AG20443 (cell line): ENCODE measurements around the gene ACOX3.

Experiments
- DNase-seq: peaks from one replicate; pipeline ENCODE4 v3.0.0; 2012; ENCODE audit warnings: low spot score, mixed read lengths

ACOX3 gene

GRCh38 chr4:8372506-8372905 lies 68.0 kb downstream of the ACOX3 start:
- DNase-seq = no peak

- no peak for DNase-seq
These were observed 68.9 kb downstream of the ACOX3 start for GRCh38 chr4:8371596-8371995.

GRCh38 chr4:8370835-8371595 lies 69.5 kb downstream of the ACOX3 start:
- no peak for DNase-seq

- no peak for DNase-seq
These were observed 70.3 kb downstream of the ACOX3 start for GRCh38 chr4:8370106-8370787.

GRCh38 chr4:8369426-8370105 lies 71.0 kb downstream of the ACOX3 start:
- no peak for DNase-seq

- no peak for DNase-seq
These were observed 71.5 kb downstream of the ACOX3 start for GRCh38 chr4:8368998-8369397.

GRCh38 chr4:8368061-8368481 lies 72.5 kb downstream of the ACOX3 start:
- DNase-seq = no peak

- DNase-seq = no peak
These were observed 73.9 kb downstream of the ACOX3 start for GRCh38 chr4:8366601-8367000.

- DNase-seq = no peak
These were observed 74.6 kb downstream of the ACOX3 start for GRCh38 chr4:8365951-8366350.

GRCh38 chr4:8365353-8365752 lies 75.2 kb downstream of the ACOX3 start:
- DNase-seq = no peak

GRCh38 chr4:8364848-8365350 lies 75.6 kb downstream of the ACOX3 start:
- DNase-seq = no peak

- no peak for DNase-seq
These were observed 76.4 kb downstream of the ACOX3 start for GRCh38 chr4:8364141-8364540.

- DNase-seq = no peak
These were observed 78.0 kb downstream of the ACOX3 start for GRCh38 chr4:8362483-8362882.

- no peak for DNase-seq
These were observed 81.3 kb downstream of the ACOX3 start for GRCh38 chr4:8359193-8359592.

GRCh38 chr4:8356856-8357255 lies 83.7 kb downstream of the ACOX3 start:
- DNase-seq = no peak

GRCh38 chr4:8355864-8356565 lies 84.5 kb downstream of the ACOX3 start:
- DNase-seq = peak; percentile 39

GRCh38 chr4:8355306-8355705 lies 85.2 kb downstream of the ACOX3 start:
- no peak for DNase-seq

GRCh38 chr4:8353912-8354453 lies 86.5 kb downstream of the ACOX3 start:
- DNase-seq = peak; percentile 67

- no peak for DNase-seq
These were observed 87.3 kb downstream of the ACOX3 start for GRCh38 chr4:8353158-8353669.

- DNase-seq = no peak
These were observed 88.0 kb downstream of the ACOX3 start for GRCh38 chr4:8352368-8353157.

GRCh38 chr4:8351931-8352367 lies 88.6 kb downstream of the ACOX3 start:
- DNase-seq = no peak
